ENCODE data around the gene MAPK4.

DNA sequence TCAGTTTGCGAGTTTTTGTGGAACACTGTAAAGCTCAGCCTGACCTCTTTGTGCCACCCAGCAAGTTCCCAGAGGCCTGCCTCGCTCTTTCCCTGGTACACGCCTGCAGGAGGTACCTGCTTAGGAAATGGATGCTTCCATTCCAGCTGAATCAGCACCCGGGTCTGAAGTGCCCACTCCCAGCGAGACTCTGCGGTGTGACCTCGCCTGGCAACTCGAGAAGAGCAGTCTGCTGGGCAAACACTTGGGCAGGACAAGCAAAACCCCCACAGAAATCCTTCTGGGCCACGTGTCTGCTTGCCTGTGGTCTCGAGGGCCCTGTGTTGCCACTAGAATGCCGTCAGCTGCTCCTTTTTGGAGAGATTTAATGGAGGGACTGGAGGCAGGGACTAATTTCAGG is 127.6 kb downstream of the MAPK4 start:
- TF ChIP-seq POLR2A (IDR thresholded peaks at IDR 0.05), result no peak
- TF ChIP-seq, protein P1, sequence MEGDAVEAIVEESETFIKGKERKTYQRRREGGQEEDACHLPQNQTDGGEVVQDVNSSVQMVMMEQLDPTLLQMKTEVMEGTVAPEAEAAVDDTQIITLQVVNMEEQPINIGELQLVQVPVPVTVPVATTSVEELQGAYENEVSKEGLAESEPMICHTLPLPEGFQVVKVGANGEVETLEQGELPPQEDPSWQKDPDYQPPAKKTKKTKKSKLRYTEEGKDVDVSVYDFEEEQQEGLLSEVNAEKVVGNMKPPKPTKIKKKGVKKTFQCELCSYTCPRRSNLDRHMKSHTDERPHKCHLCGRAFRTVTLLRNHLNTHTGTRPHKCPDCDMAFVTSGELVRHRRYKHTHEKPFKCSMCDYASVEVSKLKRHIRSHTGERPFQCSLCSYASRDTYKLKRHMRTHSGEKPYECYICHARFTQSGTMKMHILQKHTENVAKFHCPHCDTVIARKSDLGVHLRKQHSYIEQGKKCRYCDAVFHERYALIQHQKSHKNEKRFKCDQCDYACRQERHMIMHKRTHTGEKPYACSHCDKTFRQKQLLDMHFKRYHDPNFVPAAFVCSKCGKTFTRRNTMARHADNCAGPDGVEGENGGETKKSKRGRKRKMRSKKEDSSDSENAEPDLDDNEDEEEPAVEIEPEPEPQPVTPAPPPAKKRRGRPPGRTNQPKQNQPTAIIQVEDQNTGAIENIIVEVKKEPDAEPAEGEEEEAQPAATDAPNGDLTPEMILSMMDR (IDR thresholded peaks at IDR 0.05), result no peak

All from body of pancreas (tissue), 4 donors.